HepG2 (cell line): Measurements from ENCODE around the gene RTN1. TPM values are rescaled to one million over a fixed set of nuclear protein-coding genes. Genes with fewer than 3 reads are reported as not detected.

Experiments
- E2F2 ChIP-seq: sonication (generic); formaldehyde crosslinking; IDR thresholded peaks from 2 replicates; pipeline ENCODE4 v1.4.0; 2020; ENCODE audit warnings: missing genetic modification reagents, borderline replicate concordance
- HCFC1 ChIP-seq: fragments of 150-350 bp; IDR thresholded peaks from 2 replicates; pipeline ENCODE4 v1.6.1; 2014; ENCODE audit warnings: low read depth, low read length
- KMT2B ChIP-seq: IDR thresholded peaks from 2 replicates; pipeline ENCODE4 v1.6.1; 2016; ENCODE audit warnings: missing genetic modification reagents, missing compliant biosample characterization
- MXI1 ChIP-seq: IDR thresholded peaks from 3 replicates; pipeline ENCODE4 v1.6.1; 2012; ENCODE audit warnings: low read depth, low read length, inconsistent platforms, borderline replicate concordance
- PHB2 ChIP-seq: fragments of 450-650 bp; IDR thresholded peaks from 2 replicates; pipeline ENCODE4 v1.6.1; 2018; ENCODE audit not compliant: partially characterized antibody
- PTBP1 ChIP-seq: fragments of 200-400 bp; formaldehyde crosslinking; IDR thresholded peaks from 2 replicates; pipeline ENCODE4 v1.6.1; 2018; ENCODE audit warnings: low read length, low read depth; ENCODE audit not compliant: poor library complexity, severe bottlenecking
- RXRA ChIP-seq: sonication (generic); formaldehyde crosslinking; IDR thresholded peaks from 2 replicates; pipeline ENCODE4 v1.5.1; 2020; ENCODE audit warnings: missing genetic modification reagents
- SPEN ChIP-seq: sonication (generic); formaldehyde crosslinking; IDR thresholded peaks from 2 replicates; pipeline ENCODE4 v1.5.1; 2020; ENCODE audit warnings: low read depth, mild to moderate bottlenecking, missing genetic modification reagents
- U2AF1 ChIP-seq: fragments of 200-400 bp; formaldehyde crosslinking; optimal IDR thresholded peaks from 2 replicates; pipeline ENCODE3; 2017; ENCODE audit warnings: mild to moderate bottlenecking, low read depth, low read length
- ZBTB40 ChIP-seq, 2 experiments: fragments of 450-650 bp in 1 of 2; sonication (generic) in 1 of 2; formaldehyde crosslinking in 1 of 2; IDR thresholded peaks; 2 replicates each; pipeline versions ENCODE4 v1.6.1 to v1.8.0; 2016 to 2022; ENCODE audit warnings: antibody characterized with exemption in 1 of 2, mild to moderate bottlenecking in 1 of 2, missing genetic modification reagents in 1 of 2
- ZNF367 ChIP-seq: sonication (generic); formaldehyde crosslinking; IDR thresholded peaks from 2 replicates; pipeline ENCODE4 v1.4.0; 2020; ENCODE audit warnings: missing genetic modification reagents, borderline replicate concordance
- ZNF496 ChIP-seq: sonication (generic); formaldehyde crosslinking; IDR thresholded peaks from 2 replicates; pipeline ENCODE4 v1.8.1; 2023; ENCODE audit warnings: mild to moderate bottlenecking, moderate library complexity, missing genetic modification reagents; ENCODE audit not compliant: insufficient replicate concordance
- ZNF513 ChIP-seq: sonication (generic); formaldehyde crosslinking; conservative IDR thresholded peaks from 2 replicates; pipeline ENCODE4 v1.5.0; 2020; ENCODE audit warnings: missing genetic modification reagents
- ZNF550 ChIP-seq: sonication (generic); formaldehyde crosslinking; IDR thresholded peaks from 2 replicates; pipeline ENCODE4 v1.4.0; 2020; ENCODE audit warnings: mild to moderate bottlenecking, missing genetic modification reagents, borderline replicate concordance
- ZNF576 ChIP-seq: sonication (generic); formaldehyde crosslinking; IDR thresholded peaks from 2 replicates; pipeline ENCODE4 v1.4.0; 2020; ENCODE audit warnings: mild to moderate bottlenecking, missing genetic modification reagents
- ZNF747 ChIP-seq: sonication (generic); formaldehyde crosslinking; IDR thresholded peaks from 2 replicates; pipeline ENCODE4 v1.8.1; 2023; ENCODE audit warnings: missing genetic modification reagents, mild to moderate bottlenecking, borderline replicate concordance
- polyA plus RNA-seq, 8 experiments: library from polyadenylated mRNA; depleted of rRNA in 3 of 8; stranded (reverse) in 7 of 8; unstranded in 1 of 8; fragments of >200 nt; fragmentation: Illumina TruSeq in 4 of 8; extraction: Trizol in 4 of 8; gene quantifications; 2 replicates each; pipeline versions ENCODE4 v1.2.1 to v1.2.3, GENCODE V29; 2011 to 2016; ENCODE audit warnings: low read depth in 4 of 8, missing spikeins in 1 of 8, mixed read lengths in 1 of 8; ENCODE audit not compliant: insufficient read depth in 1 of 8
- total RNA-seq, 5 experiments: library from RNA; depleted of rRNA; stranded (reverse); fragments of >200 nt; fragmentation: Illumina TruSeq; extraction: Trizol; gene quantifications; 2 replicates each; pipeline ENCODE4 v1.2.3, GENCODE V29; 2016; ENCODE audit warnings: low read depth in 1 of 5

Gene RTN1
- total and polyA plus RNA-seq, 2 of the 13 experiments (the other 11 are each of a cell fraction or from before 2014, with no cell fraction given), result 0.04 to 0.18 TPM

GRCh38 chr14:59919570-59920377 is 49.2 kb upstream of the RTN1 start, which contains the start of gene LRRC9 (continued):
- TF ChIP-seq RXRA (CRISPR knock-in tag), result no peak; the same call in 1 of the 2 replicates
- TF ChIP-seq U2AF1, result no peak
- no peak for TF ChIP-seq ZNF576
- TF ChIP-seq MXI1, result peak; percentile 51; the same call in 1 of the 3 replicates
- TF ChIP-seq PTBP1, result no peak
- no peak for TF ChIP-seq ZNF367
- TF ChIP-seq ZBTB40 (IDR thresholded peaks at IDR 0.05), result no peak
- TF ChIP-seq ZBTB40 (CRISPR knock-in tag; IDR thresholded peaks at IDR 0.05), result peak; percentile 54; the same call in 1 of the 2 replicates
- no peak for TF ChIP-seq HCFC1
- TF ChIP-seq KMT2B, result no peak
- TF ChIP-seq PHB2, result no peak
- TF ChIP-seq ZNF496 (CRISPR knock-in tag), result no peak
- TF ChIP-seq ZNF513 (CRISPR knock-in tag), result no peak
- TF ChIP-seq SPEN, result no peak
- 0 out of 2 replicates have a peak, but pooled peaks have one; percentile 56 for TF ChIP-seq ZNF747 (CRISPR knock-in tag)
- no peak for TF ChIP-seq ZNF550 (CRISPR knock-in tag)
- no peak for TF ChIP-seq E2F2
